Endothelial cell of umbilical vein (primary cell): ENCODE measurements around the gene POLE4.

Source experiments
- CTCF ChIP-seq, 2 donors: IDR thresholded peaks; 1 replicate in 1 of 2; 2 replicates in 1 of 2; pipeline ENCODE4 v1.5.1; 2011; ENCODE audit warnings: low read length in 2 of 2, mild to moderate bottlenecking in 2 of 2, moderate library complexity in 2 of 2, control low read depth in 1 of 2, inconsistent platforms in 1 of 2, low read depth in 1 of 2; ENCODE audit not compliant: insufficient read depth in 1 of 2; ENCODE audit errors: extremely low read depth in 1 of 2
- POLR2A ChIP-seq: IDR thresholded peaks from 2 replicates; pipeline ENCODE4 v1.6.1; 2012; ENCODE audit warnings: low read depth, mild to moderate bottlenecking, control low read depth, low read length

- TF ChIP-seq POLR2A (no peak), CTCF (IDR thresholded peaks at IDR 0.05; ENCODE audit: extremely low read depth in 1 of 2, insufficient read depth in 1 of 2, low read depth in 1 of 2, low read length in 2 of 2) (no peak)
These were observed 45.3 kb downstream of the POLE4 start for GRCh38 chr2:75003773-75004172.
